ENCODE results near the gene PHF2.
"Not testable (repeated sequence)": the region's sequence is repeated elsewhere in the genome, so short reads cannot be mapped to it uniquely, and the experiment has no call there.

PHF2 gene

GRCh38 chr9:93669116-93669957 lies 93.0 kb downstream of the PHF2 start:
- DNase-seq, result no peak

GRCh38 chr9:93669958-93670207 lies 93.5 kb downstream of the PHF2 start:
- no peak for DNase-seq

- no peak for DNase-seq
Measured at GRCh38 chr9:93670208-93671019, 94.0 kb downstream of the PHF2 start.

- no peak for DNase-seq
Measured at GRCh38 chr9:93671020-93671338, 94.6 kb downstream of the PHF2 start.

GRCh38 chr9:93672330-93673020 lies 96.1 kb downstream of the PHF2 start:
- DNase-seq, result not testable (repeated sequence)

GRCh38 chr9:93673021-93673838 lies 96.8 kb downstream of the PHF2 start:
- no peak for DNase-seq

- DNase-seq, result no peak
Measured at GRCh38 chr9:93673839-93674334, 97.5 kb downstream of the PHF2 start.

GRCh38 chr9:93674580-93675335 lies 98.4 kb downstream of the PHF2 start:
- DNase-seq, result no peak

- no peak for DNase-seq
Measured at GRCh38 chr9:93675336-93676150, 99.2 kb downstream of the PHF2 start.

- no peak for DNase-seq
Measured at GRCh38 chr9:93676310-93677047, 100.1 kb downstream of the PHF2 start.

- DNase-seq, result no peak
Measured at GRCh38 chr9:93677048-93677571, 100.7 kb downstream of the PHF2 start.

GRCh38 chr9:93677641-93678136 lies 101.3 kb downstream of the PHF2 start:
- no peak for DNase-seq

- DNase-seq, result no peak
Measured at GRCh38 chr9:93678199-93679019, 102.0 kb downstream of the PHF2 start.

- DNase-seq, result no peak
Measured at GRCh38 chr9:93679536-93680442, 103.4 kb downstream of the PHF2 start.

- no peak for DNase-seq
Measured at GRCh38 chr9:93680443-93681268, 104.3 kb downstream of the PHF2 start.

- DNase-seq, result no peak
Measured at GRCh38 chr9:93681269-93682154, 105.1 kb downstream of the PHF2 start.

Data from stimulated activated CD4-positive, alpha-beta T cell treated with anti-CD3 and anti-CD28 coated beads, Interleukin-4, amount 100 ng/mL, for 4 hours (primary cell).